ENCODE measurements around the gene METTL27. TPM values are rescaled to one million over a fixed set of nuclear protein-coding genes. Genes with fewer than 3 reads are reported as not detected.

The METTL27 gene
- total RNA-seq, 1 experiment from 2014 or later: 4.3 TPM

DNA sequence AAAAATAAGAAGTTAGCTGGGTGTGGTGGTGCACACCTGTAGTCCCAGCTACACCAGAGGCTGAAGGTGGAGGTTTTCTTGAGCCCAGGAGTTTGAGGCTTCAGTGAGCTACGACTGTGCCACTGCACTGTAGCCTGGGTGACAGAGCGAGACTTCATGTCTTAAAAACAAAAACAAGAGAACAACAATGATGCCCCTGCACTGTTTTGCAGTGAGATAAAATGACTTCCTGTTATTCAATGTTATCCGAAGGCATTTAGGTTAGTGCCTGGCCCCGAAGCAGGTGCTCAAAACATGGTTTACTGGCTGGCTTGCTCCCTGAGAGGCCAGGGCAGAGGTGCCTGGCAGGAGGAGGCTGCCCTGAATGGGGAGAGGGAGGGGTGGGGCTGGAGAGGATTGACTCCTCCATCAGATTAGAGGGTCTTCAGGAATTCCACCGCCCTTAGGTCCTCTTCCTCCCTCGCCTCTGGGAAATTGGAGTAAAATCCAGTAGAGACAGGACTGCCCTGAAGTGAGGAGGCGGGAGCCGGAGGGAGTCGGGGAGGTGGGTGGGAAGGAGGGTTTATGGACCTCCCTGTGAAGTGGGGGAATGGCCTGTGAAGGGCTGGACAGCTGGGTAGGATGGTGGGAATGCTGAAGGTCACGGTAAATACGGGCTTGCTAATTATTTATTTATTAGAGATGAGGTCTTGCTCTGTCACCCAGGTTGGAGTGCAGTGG, 18.3 kb downstream of the METTL27 start:
- ATAC-seq: no peak
- Mint-ChIP-seq H3K4me3 (no peak overlapping the region), H3K27me3 (ENCODE audit: low read depth) (peaks cover 8% of the 10 kb centered on the region), H3K4me1 (peaks cover 47% of the 10 kb centered on the region), H3K9me3 (no peaks in the 10 kb centered on the region; the same call in 1 of the 2 replicates), H3K27ac (no peak overlapping the region), H3K36me3 (no peaks in the 10 kb centered on the region)
- DNase-seq (ENCODE audit: low spot score): no peak
- ChIA-PET CTCF (interaction anchor here (1.4 to 4.4 kb wide), 4 partner anchors 13 to 203 kb away, joined by 3 to 27 read pairs (median 16); no protein-coding TSS in a partner anchor), POLR2A (interaction anchor here (1.1 kb wide), 1 partner anchor 12 kb away, joined by 3 read pairs; no protein-coding TSS in a partner anchor)
- no peak for TF ChIP-seq CREM (CRISPR knock-in tag; IDR thresholded peaks at IDR 0.05)
- TF ChIP-seq ZNF317 (CRISPR knock-in tag; IDR thresholded peaks at IDR 0.05; ENCODE audit: borderline replicate concordance, low read depth): no peak
- TF ChIP-seq FOXK1 (CRISPR knock-in tag; IDR thresholded peaks at IDR 0.05): no peak
- TF ChIP-seq, protein P1, sequence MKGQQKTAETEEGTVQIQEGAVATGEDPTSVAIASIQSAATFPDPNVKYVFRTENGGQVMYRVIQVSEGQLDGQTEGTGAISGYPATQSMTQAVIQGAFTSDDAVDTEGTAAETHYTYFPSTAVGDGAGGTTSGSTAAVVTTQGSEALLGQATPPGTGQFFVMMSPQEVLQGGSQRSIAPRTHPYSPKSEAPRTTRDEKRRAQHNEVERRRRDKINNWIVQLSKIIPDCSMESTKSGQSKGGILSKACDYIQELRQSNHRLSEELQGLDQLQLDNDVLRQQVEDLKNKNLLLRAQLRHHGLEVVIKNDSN (CRISPR knock-in tag; IDR thresholded peaks at IDR 0.05): no peak
- TF ChIP-seq SP1 (CRISPR knock-in tag; conservative IDR thresholded peaks at IDR 0.05): no peak
- TF ChIP-seq, protein P2, sequence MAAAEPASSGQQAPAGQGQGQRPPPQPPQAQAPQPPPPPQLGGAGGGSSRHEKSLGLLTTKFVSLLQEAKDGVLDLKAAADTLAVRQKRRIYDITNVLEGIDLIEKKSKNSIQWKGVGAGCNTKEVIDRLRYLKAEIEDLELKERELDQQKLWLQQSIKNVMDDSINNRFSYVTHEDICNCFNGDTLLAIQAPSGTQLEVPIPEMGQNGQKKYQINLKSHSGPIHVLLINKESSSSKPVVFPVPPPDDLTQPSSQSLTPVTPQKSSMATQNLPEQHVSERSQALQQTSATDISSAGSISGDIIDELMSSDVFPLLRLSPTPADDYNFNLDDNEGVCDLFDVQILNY (CRISPR knock-in tag; IDR thresholded peaks at IDR 0.05): no peak
- TF ChIP-seq NFE2L1 (CRISPR knock-in tag; IDR thresholded peaks at IDR 0.05): no peak
- no peak for TF ChIP-seq ATF3 (CRISPR knock-in tag; conservative IDR thresholded peaks at IDR 0.05)
- TF ChIP-seq ZNF425 (CRISPR knock-in tag; conservative IDR thresholded peaks at IDR 0.05): no peak
- no peak for TF ChIP-seq ZMAT4 (CRISPR knock-in tag; IDR thresholded peaks at IDR 0.05)
- no peak for TF ChIP-seq NFYB (CRISPR knock-in tag; conservative IDR thresholded peaks at IDR 0.05; ENCODE audit: low read depth)
- TF ChIP-seq, protein P3, sequence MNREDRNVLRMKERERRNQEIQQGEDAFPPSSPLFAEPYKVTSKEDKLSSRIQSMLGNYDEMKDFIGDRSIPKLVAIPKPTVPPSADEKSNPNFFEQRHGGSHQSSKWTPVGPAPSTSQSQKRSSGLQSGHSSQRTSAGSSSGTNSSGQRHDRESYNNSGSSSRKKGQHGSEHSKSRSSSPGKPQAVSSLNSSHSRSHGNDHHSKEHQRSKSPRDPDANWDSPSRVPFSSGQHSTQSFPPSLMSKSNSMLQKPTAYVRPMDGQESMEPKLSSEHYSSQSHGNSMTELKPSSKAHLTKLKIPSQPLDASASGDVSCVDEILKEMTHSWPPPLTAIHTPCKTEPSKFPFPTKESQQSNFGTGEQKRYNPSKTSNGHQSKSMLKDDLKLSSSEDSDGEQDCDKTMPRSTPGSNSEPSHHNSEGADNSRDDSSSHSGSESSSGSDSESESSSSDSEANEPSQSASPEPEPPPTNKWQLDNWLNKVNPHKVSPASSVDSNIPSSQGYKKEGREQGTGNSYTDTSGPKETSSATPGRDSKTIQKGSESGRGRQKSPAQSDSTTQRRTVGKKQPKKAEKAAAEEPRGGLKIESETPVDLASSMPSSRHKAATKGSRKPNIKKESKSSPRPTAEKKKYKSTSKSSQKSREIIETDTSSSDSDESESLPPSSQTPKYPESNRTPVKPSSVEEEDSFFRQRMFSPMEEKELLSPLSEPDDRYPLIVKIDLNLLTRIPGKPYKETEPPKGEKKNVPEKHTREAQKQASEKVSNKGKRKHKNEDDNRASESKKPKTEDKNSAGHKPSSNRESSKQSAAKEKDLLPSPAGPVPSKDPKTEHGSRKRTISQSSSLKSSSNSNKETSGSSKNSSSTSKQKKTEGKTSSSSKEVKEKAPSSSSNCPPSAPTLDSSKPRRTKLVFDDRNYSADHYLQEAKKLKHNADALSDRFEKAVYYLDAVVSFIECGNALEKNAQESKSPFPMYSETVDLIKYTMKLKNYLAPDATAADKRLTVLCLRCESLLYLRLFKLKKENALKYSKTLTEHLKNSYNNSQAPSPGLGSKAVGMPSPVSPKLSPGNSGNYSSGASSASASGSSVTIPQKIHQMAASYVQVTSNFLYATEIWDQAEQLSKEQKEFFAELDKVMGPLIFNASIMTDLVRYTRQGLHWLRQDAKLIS (CRISPR knock-in tag; IDR thresholded peaks at IDR 0.05; ENCODE audit: borderline replicate concordance): no peak
- TF ChIP-seq ZNF512 (CRISPR knock-in tag; IDR thresholded peaks at IDR 0.05; ENCODE audit: borderline replicate concordance): no peak
- TF ChIP-seq PREB (CRISPR knock-in tag; IDR thresholded peaks at IDR 0.05; ENCODE audit: borderline replicate concordance): no peak

Data from WTC11 (cell line).